HepG2 (cell line): ENCODE results near the gene HS6ST2. TPM values are rescaled to one million over a fixed set of nuclear protein-coding genes. Genes with fewer than 3 reads are reported as not detected.

Source experiments
- ATAC-seq: fragments of 200-7000 bp; cut with Tn5 transposase; 3 replicates; pipeline ENCODE4 v1.9.1; 2020; ENCODE audit warnings: mild to moderate bottlenecking, moderate library complexity
- BruUV-seq: library from RNA; stranded (reverse); fragments of 400-500 nt; replicated peaks from 2 replicates; lab custom pipeline; 2021; lab: Mats Ljungman, UMichigan
- CTCF ChIA-PET: fragments of 300-600 bp; formaldehyde crosslinking; extraction: SDS; loops from one replicate; lab custom pipeline; 2021; ENCODE audit warnings: low total read pairs, inconsistent platforms, low intra/inter-chr PET ratio; lab: Yijun Ruan, JAX
- POLR2A ChIA-PET: fragments of 350-600 bp; sonication (Branson Sonifier 250); formaldehyde crosslinking; loops from one replicate; lab custom pipeline; 2020; ENCODE audit warnings: antibody characterized with exemption, inconsistent platforms; lab: Yijun Ruan, JAX
- DNase-seq: peaks from one replicate; pipeline ENCODE4 v3.0.0-alpha.2; 2015; ENCODE audit warnings: low spot score
- FAIRE-seq: peaks from 3 replicates; lab custom pipeline; 2011; peaks lifted over from hg19 to GRCh38; lab: Jason Lieb, UNC
- H2AFZ ChIP-seq: one replicate; pipeline ENCODE4 v1.6.1; 2011; ENCODE audit warnings: low read length, inconsistent platforms
- H3K27ac ChIP-seq: fragments of 300-600 bp; 3 replicates; pipeline ENCODE4 v1.8.0; 2011; ENCODE audit warnings: mixed run types, mild to moderate bottlenecking, mixed read lengths, low read length, inconsistent platforms; ENCODE audit not compliant: insufficient read depth; ENCODE audit errors: extremely low read length
- H3K27me3 ChIP-seq, 2 experiments: fragments of 200-600 bp in 1 of 2; 2 replicates in 1 of 2; 3 replicates in 1 of 2; pipeline versions ENCODE4 v1.6.0 to v1.8.0; 2011; ENCODE audit warnings: low read length in 2 of 2, mild to moderate bottlenecking in 2 of 2, moderate library complexity in 2 of 2, inconsistent platforms in 1 of 2; ENCODE audit not compliant: insufficient read depth in 2 of 2, control insufficient read depth in 1 of 2
- H3K36me3 ChIP-seq, 2 experiments: fragments of 200-600 bp in 1 of 2; replicated peaks in 1 of 2; 2 replicates in 1 of 2; 3 replicates in 1 of 2; pipeline versions ENCODE4 v1.5.1 to v1.8.0; 2011; ENCODE audit warnings: low read length in 2 of 2, inconsistent platforms in 1 of 2; ENCODE audit not compliant: insufficient read depth in 2 of 2, control insufficient read depth in 1 of 2
- H3K4me1 ChIP-seq: 2 replicates; pipeline ENCODE4 v1.5.1; 2012; ENCODE audit warnings: low read length, inconsistent platforms; ENCODE audit not compliant: insufficient read depth
- H3K4me2 ChIP-seq: 2 replicates; pipeline ENCODE4 v1.6.0; 2011; ENCODE audit warnings: low read depth, low read length, inconsistent platforms
- H3K4me3 ChIP-seq, 3 experiments: fragments of 200-600 bp in 1 of 3; sonication (generic), shearing (Covaris generic) in 1 of 3; replicated peaks in 1 of 3; 2 replicates each; pipeline ENCODE4 v1.5.1; 2011 to 2016; ENCODE audit warnings: low read length in 3 of 3, inconsistent platforms in 2 of 3, low read depth in 2 of 3, mild to moderate bottlenecking in 2 of 3, control low read depth in 1 of 3, mixed read lengths in 1 of 3; ENCODE audit not compliant: insufficient read depth in 1 of 3
- H3K79me2 ChIP-seq: one replicate; pipeline ENCODE4 v1.6.1; 2011; ENCODE audit warnings: low read length, inconsistent platforms; ENCODE audit not compliant: insufficient read depth
- H3K9ac ChIP-seq: 2 replicates; pipeline ENCODE4 v1.6.0; 2011; ENCODE audit warnings: mild to moderate bottlenecking, low read depth, low read length, inconsistent platforms; ENCODE audit not compliant: insufficient read depth
- H3K9me3 ChIP-seq: 2 replicates; pipeline ENCODE4 v1.5.1; 2012; ENCODE audit warnings: mild to moderate bottlenecking, low read length
- H4K20me1 ChIP-seq: 2 replicates; pipeline ENCODE4 v1.6.0; 2011; ENCODE audit warnings: inconsistent platforms, mild to moderate bottlenecking, low read length, moderate library complexity; ENCODE audit not compliant: insufficient read depth
- ARNT2 ChIP-seq: sonication (generic); formaldehyde crosslinking; IDR thresholded peaks from 2 replicates; pipeline ENCODE4 v1.8.0; 2022; ENCODE audit warnings: mild to moderate bottlenecking, low read depth, missing genetic modification reagents, moderate library complexity
- ASH2L ChIP-seq: fragments of 300-600, 200-600 bp; sonication (generic); IDR thresholded peaks from 2 replicates; pipeline ENCODE4 v1.7.0; 2017; ENCODE audit warnings: low read depth, mild to moderate bottlenecking, moderate library complexity, mixed read lengths, low read length; ENCODE audit not compliant: insufficient read length
- KDM3A ChIP-seq: IDR thresholded peaks from 2 replicates; pipeline ENCODE4 v1.6.1; 2018; ENCODE audit warnings: low read depth, missing compliant biosample characterization
- MAF1 ChIP-seq: sonication (generic); formaldehyde crosslinking; IDR thresholded peaks from 2 replicates; pipeline ENCODE4 v1.5.0; 2020; ENCODE audit warnings: missing genetic modification reagents, borderline replicate concordance
- POLR2G ChIP-seq: fragments of 200-400 bp; formaldehyde crosslinking; IDR thresholded peaks from 2 replicates; pipeline ENCODE4 v1.6.1; 2018; ENCODE audit warnings: mild to moderate bottlenecking, low read depth, low read length, moderate library complexity
- ZNF292 ChIP-seq: sonication (generic); formaldehyde crosslinking; IDR thresholded peaks from 2 replicates; pipeline ENCODE4 v1.8.1; 2022; ENCODE audit warnings: mild to moderate bottlenecking, low read depth, missing genetic modification reagents, borderline replicate concordance
- ZSCAN31 ChIP-seq: sonication (generic); formaldehyde crosslinking; IDR thresholded peaks from 2 replicates; pipeline ENCODE4 v1.5.0; 2020; ENCODE audit warnings: low read depth, mild to moderate bottlenecking, missing genetic modification reagents
- WGBS: methylation state at CpG from one replicate; pipeline ENCODE4 v1.1.6; 2017; ENCODE audit warnings: low lambda C conversion rate; 5-methylcytosine and 5-hydroxymethylcytosine counted together
- in situ Hi-C: cut with HindIII; loops from 2 replicates; pipeline ENCODE4 v1.10.0; 2017; ENCODE audit warnings: low pct_unique_long_range_greater_than_20kb; ENCODE audit not compliant: extremely low pct_ligation_motif_present
- intact Hi-C: fragments of 100-400 bp; cut with micrococcal nuclease; formaldehyde crosslinking; loops from one replicate; pipeline ENCODE4 v1.10.0; 2022; ENCODE audit not compliant: unreplicated experiment
- polyA plus RNA-seq, 8 experiments: library from polyadenylated mRNA; depleted of rRNA in 3 of 8; stranded (reverse) in 7 of 8; unstranded in 1 of 8; fragments of >200 nt; fragmentation: Illumina TruSeq in 4 of 8; extraction: Trizol in 4 of 8; gene quantifications; 2 replicates each; pipeline versions ENCODE4 v1.2.1 to v1.2.3, GENCODE V29; 2011 to 2016; ENCODE audit warnings: low read depth in 4 of 8, missing spikeins in 1 of 8, mixed read lengths in 1 of 8; ENCODE audit not compliant: insufficient read depth in 1 of 8
- total RNA-seq, 5 experiments: library from RNA; depleted of rRNA; stranded (reverse); fragments of >200 nt; fragmentation: Illumina TruSeq; extraction: Trizol; gene quantifications; 2 replicates each; pipeline ENCODE4 v1.2.3, GENCODE V29; 2016; ENCODE audit warnings: low read depth in 1 of 5

Gene HS6ST2
- total and polyA plus RNA-seq, 2 of the 13 experiments (the other 11 are each of a cell fraction or from before 2014, with no cell fraction given), result 0.05 TPM; not detected in 1

- no peak overlapping the region for H3K4me3 ChIP-seq
- no peaks in the 10 kb centered on the region; a peak in 1 of 5 replicates for H3K27me3 ChIP-seq
- intact Hi-C loops, result no loop called here
- BruUV-seq, result no TSS peak
- H3K36me3 ChIP-seq, result no peaks in the 10 kb centered on the region
- H3K27ac ChIP-seq, result no peak overlapping the region
- no peak for TF ChIP-seq ARNT2
- TF ChIP-seq KDM3A (CRISPR knock-in tag), result no peak
- no peak for TF ChIP-seq ZNF292 (CRISPR knock-in tag)
- TF ChIP-seq MAF1 (CRISPR knock-in tag), result no peak
- no peak for TF ChIP-seq ZSCAN31
- TF ChIP-seq POLR2G, result no peak
- in situ Hi-C loops, result no loop called here
- FAIRE-seq (no peak), ATAC-seq (no peak), DNase-seq (no peak)
- no peaks in the 10 kb centered on the region for H3K4me1 ChIP-seq
- WGBS, result 50% methylated on average over 1 of the region's 2 CpGs
- no peak overlapping the region for H3K4me2 ChIP-seq
- H3K9ac ChIP-seq, result no peak overlapping the region
- ChIA-PET POLR2A (no interaction called here), CTCF (no interaction called here)
- no peaks in the 10 kb centered on the region for H3K79me2 ChIP-seq
- no peaks in the 10 kb centered on the region for H4K20me1 ChIP-seq
- no peak overlapping the region for H2AFZ ChIP-seq
- no peaks in the 10 kb centered on the region for H3K9me3 ChIP-seq
Measured at GRCh38 chrX:132662844-132663243, 295.6 kb downstream of the HS6ST2 start.

GRCh38 chrX:132657876-132658275 lies 300.6 kb downstream of the HS6ST2 start:
- H3K9me3 ChIP-seq, result no peaks in the 10 kb centered on the region
- no peak overlapping the region for H3K9ac ChIP-seq
- no peak overlapping the region for H3K4me2 ChIP-seq
- H3K27me3 ChIP-seq, result no peaks in the 10 kb centered on the region
- H3K4me1 ChIP-seq, result no peaks in the 10 kb centered on the region
- no peak for DNase-seq
- no peak overlapping the region for H3K4me3 ChIP-seq
- TF ChIP-seq ASH2L, result no peak
- no peak overlapping the region for H2AFZ ChIP-seq
- 0% methylated on average over 4 of the region's 5 CpGs for WGBS
- intact Hi-C loops (no loop called here), in situ Hi-C loops (no loop called here)
- no peak for ATAC-seq
- H3K27ac ChIP-seq, result no peak overlapping the region
- BruUV-seq, result no TSS peak
- no peaks in the 10 kb centered on the region for H4K20me1 ChIP-seq
- no peaks in the 10 kb centered on the region for H3K36me3 ChIP-seq
- ChIA-PET POLR2A (no interaction called here), CTCF (no interaction called here)
- no peak for FAIRE-seq
- no peaks in the 10 kb centered on the region for H3K79me2 ChIP-seq
